Measurements from ENCODE around the gene CDC37L1.
"Not testable (repeated sequence)": the region's sequence is repeated elsewhere in the genome, so short reads cannot be mapped to it uniquely, and the experiment has no call there.

The CDC37L1 gene

GRCh38 chr9:4679268-4680172 is at the start of gene CDC37L1:
TSS of gene CDC37L1 (plus strand) at chr9:4679569. CDS start at chr9:4679768, 199 bp downstream.
- peak; percentile 97 to 98 (median 98) for DNase-seq

GRCh38 chr9:4630836-4631235 is 48.5 kb upstream of the CDC37L1 start:
- DNase-seq, result no peak

- DNase-seq, result no peak
Observed at GRCh38 chr9:4638968-4639367, 40.4 kb upstream of the CDC37L1 start.

GRCh38 chr9:4639420-4639819 is 39.9 kb upstream of the CDC37L1 start:
- no peak for DNase-seq

- peak in 2 of 3 donors; percentile 10 to 11 for DNase-seq
Observed at GRCh38 chr9:4640027-4640426, 39.3 kb upstream of the CDC37L1 start.

- no peak for DNase-seq
Observed at GRCh38 chr9:4642351-4642750, 37.0 kb upstream of the CDC37L1 start.

GRCh38 chr9:4654084-4654483 is 25.3 kb upstream of the CDC37L1 start:
- DNase-seq, result no peak

GRCh38 chr9:4654538-4654937 is 24.8 kb upstream of the CDC37L1 start:
- no peak for DNase-seq

- not testable (repeated sequence) for DNase-seq
Observed at GRCh38 chr9:4656196-4656595, 23.2 kb upstream of the CDC37L1 start.

- no peak for DNase-seq
Observed at GRCh38 chr9:4656621-4657020, 22.7 kb upstream of the CDC37L1 start.

- DNase-seq, result no peak
Observed at GRCh38 chr9:4657426-4658159, 21.8 kb upstream of the CDC37L1 start.

GRCh38 chr9:4660665-4661064 is 18.7 kb upstream of the CDC37L1 start:
- not testable (repeated sequence) for DNase-seq

- no peak for DNase-seq
Observed at GRCh38 chr9:4661165-4661564, 18.2 kb upstream of the CDC37L1 start.

- no peak for DNase-seq
Observed at GRCh38 chr9:4661611-4662010, 17.8 kb upstream of the CDC37L1 start.

- DNase-seq, result peak; percentile 76 to 89 (median 80)
Observed at GRCh38 chr9:4662108-4662988, 17.0 kb upstream of the CDC37L1 start, which contains the start of gene PLPP6. TSS of gene PLPP6 (plus strand) at chr9:4662294. CDS start at chr9:4662376, 82 bp downstream.

- DNase-seq, result peak in 1 of 3 donors; percentile 7
Observed at GRCh38 chr9:4662989-4663792, 16.2 kb upstream of the CDC37L1 start.

GRCh38 chr9:4663956-4664355 is 15.4 kb upstream of the CDC37L1 start:
- DNase-seq, result peak; percentile 57 to 78 (median 72)

GRCh38 chr9:4665357-4665756 is 14.0 kb upstream of the CDC37L1 start:
- peak in 1 of 3 donors; percentile 42 for DNase-seq

- peak; percentile 58 to 72 (median 61) for DNase-seq
Observed at GRCh38 chr9:4666042-4666699, 13.2 kb upstream of the CDC37L1 start, which contains the start of gene SPATA6L. TSS of gene SPATA6L (minus strand) at chr9:4666480. CDS start at chr9:4666250, 230 bp downstream.

GRCh38 chr9:4667681-4668080 is 11.7 kb upstream of the CDC37L1 start:
- no peak for DNase-seq

- DNase-seq, result no peak
Observed at GRCh38 chr9:4668604-4669003, 10.8 kb upstream of the CDC37L1 start.
